ENCODE measurements around the gene MAP4K3.
"Not testable (repeated sequence)": the region's sequence is repeated elsewhere in the genome, so short reads cannot be mapped to it uniquely, and the experiment has no call there.

MAP4K3 gene

GRCh38 chr2:39289609-39290008 is 147.5 kb downstream of the MAP4K3 start:
- no peak for DNase-seq

GRCh38 chr2:39283561-39283960 is 153.5 kb downstream of the MAP4K3 start:
- no peak for DNase-seq

- no peak for DNase-seq
These were observed 155.7 kb downstream of the MAP4K3 start for GRCh38 chr2:39281391-39281790.

GRCh38 chr2:39275016-39275415 is 162.1 kb downstream of the MAP4K3 start:
- no peak for DNase-seq

GRCh38 chr2:39269941-39270340 is 167.1 kb downstream of the MAP4K3 start:
- DNase-seq: no peak

GRCh38 chr2:39266916-39267434 is 170.1 kb downstream of the MAP4K3 start:
- no peak for DNase-seq

- DNase-seq: no peak
These were observed 170.8 kb downstream of the MAP4K3 start for GRCh38 chr2:39266139-39266805.

- DNase-seq: no peak
These were observed 171.8 kb downstream of the MAP4K3 start for GRCh38 chr2:39265315-39265714.

- DNase-seq: no peak
These were observed 172.4 kb downstream of the MAP4K3 start for GRCh38 chr2:39264733-39265132.

GRCh38 chr2:39260087-39260486 is 177.0 kb downstream of the MAP4K3 start:
- DNase-seq: no peak

- no peak for DNase-seq
These were observed 181.0 kb downstream of the MAP4K3 start for GRCh38 chr2:39256040-39256439.

GRCh38 chr2:39252888-39253518 is 184.1 kb downstream of the MAP4K3 start:
- DNase-seq: no peak

GRCh38 chr2:39247512-39248043 is 189.5 kb downstream of the MAP4K3 start:
- DNase-seq: no peak

GRCh38 chr2:39246382-39246980 is 190.6 kb downstream of the MAP4K3 start:
- no peak for DNase-seq

- DNase-seq: peak; percentile 31
These were observed 192.0 kb downstream of the MAP4K3 start for GRCh38 chr2:39244963-39245625.

GRCh38 chr2:39244241-39244862 is 192.7 kb downstream of the MAP4K3 start:
- not testable (repeated sequence) for DNase-seq

GRCh38 chr2:39243469-39244123 is 193.5 kb downstream of the MAP4K3 start, which contains the start of gene CDKL4:
Gene CDKL4 (minus strand): TSS chr2:39243970.
- DNase-seq: peak; percentile 26

GRCh38 chr2:39241588-39241987 is 195.5 kb downstream of the MAP4K3 start:
- no peak for DNase-seq

GRCh38 chr2:39240758-39241157 is 196.3 kb downstream of the MAP4K3 start:
- no peak for DNase-seq

GRCh38 chr2:39234754-39235153 is 202.3 kb downstream of the MAP4K3 start:
- DNase-seq: no peak

- no peak for DNase-seq
These were observed 204.9 kb downstream of the MAP4K3 start for GRCh38 chr2:39232141-39232540.

All from activated gamma-delta T cell treated with Interleukin-2 at 50 U/mL for 16 hours (primary cell).